Small intestine (tissue), 16 donors: ENCODE results near the gene S100A2. TPM values are rescaled to one million over a fixed set of nuclear protein-coding genes. Genes with fewer than 3 reads are reported as not detected.

ENCODE experiments used
- DNase-seq, 2 donors: peaks; one replicate each; pipeline versions ENCODE4 v3.0.0 to v3.0.0-alpha.2; 2013
- FAIRE-seq: peaks from 2 replicates; lab custom pipeline; 2012; peaks lifted over from hg19 to GRCh38; lab: Jason Lieb, UNC
- H3K27ac ChIP-seq, 3 donors: one replicate each; pipeline ENCODE4 v1.5.1; 2013; ENCODE audit warnings: low read length in 2 of 3, mild to moderate bottlenecking in 2 of 3, control low read depth in 1 of 3, inconsistent platforms in 1 of 3, low read depth in 1 of 3, moderate library complexity in 1 of 3
- H3K27me3 ChIP-seq, 3 donors: one replicate each; pipeline ENCODE4 v1.6.1; 2013; ENCODE audit warnings: low read length in 3 of 3, inconsistent platforms in 1 of 3; ENCODE audit not compliant: control insufficient read depth in 3 of 3, insufficient read depth in 3 of 3
- H3K36me3 ChIP-seq, 3 donors: one replicate each; pipeline ENCODE4 v1.6.1; 2013; ENCODE audit warnings: low read length in 3 of 3, inconsistent platforms in 1 of 3, low read depth in 1 of 3, mild to moderate bottlenecking in 1 of 3, moderate library complexity in 1 of 3; ENCODE audit not compliant: control insufficient read depth in 3 of 3, insufficient read depth in 2 of 3
- H3K4me1 ChIP-seq, 3 donors: one replicate each; pipeline ENCODE4 v1.6.1; 2013; ENCODE audit warnings: low read length in 2 of 3, inconsistent platforms in 1 of 3, low read depth in 1 of 3, mild to moderate bottlenecking in 1 of 3, moderate library complexity in 1 of 3; ENCODE audit not compliant: control insufficient read depth in 3 of 3, insufficient read depth in 2 of 3
- H3K4me3 ChIP-seq, 3 donors: one replicate each; pipeline ENCODE4 v1.5.1; 2013; ENCODE audit warnings: low read length in 3 of 3, control low read depth in 1 of 3, inconsistent platforms in 1 of 3, low read depth in 1 of 3, mild to moderate bottlenecking in 1 of 3, moderate library complexity in 1 of 3
- H3K9me3 ChIP-seq, 2 donors: one replicate each; pipeline ENCODE4 v1.6.1; 2013; ENCODE audit warnings: low read depth in 1 of 2, low read length in 1 of 2; ENCODE audit not compliant: control insufficient read depth in 2 of 2, insufficient read depth in 1 of 2
- WGBS, 3 donors: extraction: QIAGEN DNeasy Blood & Tissue Kit; methylation state at CpG; one replicate each; pipeline ENCODE4 v1.1.7; 2013; 5-methylcytosine and 5-hydroxymethylcytosine counted together
- long read RNA-seq, 10 donors: transcript quantifications; one replicate each; lab custom pipeline, GENCODE V29; 2026
- polyA plus RNA-seq, 4 donors: library from polyadenylated mRNA; stranded (reverse) in 3 of 4; unstranded in 1 of 4; fragments of 200-250 nt in 3 of 4; fragments of 120-200 nt in 1 of 4; gene quantifications; one replicate each; pipeline versions ENCODE4 v1.2.1 to v1.2.3, GENCODE V29; 2013
- donor health status: healthy with polysubstance abuse.
- donor health status: control.
- donor health status: control.
- donor health status: Bipolar disorder and iron deficiency.
- donor health status: healthy.

S100A2 gene
- polyA plus RNA-seq: 1 to 10 TPM in 3 of 4 donors, under 1 TPM in 1; 0.43 to 9.8 (median 4.5) TPM
- long read RNA-seq, donor 1: 0 reads
- long read RNA-seq, donor 2: 0 reads
- long read RNA-seq, donor 3: 0 reads
- long read RNA-seq, donor 4: 0 reads
- long read RNA-seq, donor 5: 0 reads
- long read RNA-seq, donor 6: 0 reads
- long read RNA-seq, donor 7: 0 reads
- long read RNA-seq, donor 8, partial matches to known transcripts: 0 of 2 reads
- long read RNA-seq, donor 8, other reads (novel, unspliced or antisense): 0 of 2 reads
- long read RNA-seq, donor 9: 0 reads
- long read RNA-seq, donor 10, partial matches to known transcripts: 0 of 1 reads
- long read RNA-seq, donor 10, other reads (novel, unspliced or antisense): 0 of 1 reads

- Histone ChIP-seq H3K36me3 (peaks cover 0 to 3% (median 0%) of the 10 kb centered on the region in 3 donors), H3K27ac (peak within 1 kb of the TSS; percentile 91 to 98 (median 96)), H3K4me3 (no peak within 1 kb of the TSS), H3K4me1 (peaks cover 6 to 42% (median 8%) of the 10 kb centered on the region in 3 donors), H3K27me3 (no peaks in the 10 kb centered on the region), H3K9me3 (no peaks in the 10 kb centered on the region)
- no peak for FAIRE-seq
- WGBS, 3 donors: 23 to 40% (median 34%) methylated on average over 8 of the region's 8 CpGs
- DNase-seq: peak; percentile 68 to 75
These were observed at the start of gene S100A2 for GRCh38 chr1:153565529-153566374. Gene S100A2 (minus strand): TSS chr1:153565844. CDS start chr1:153563877, 1,967 bp downstream.

GRCh38 chr1:153615406-153615805, 49.8 kb upstream of the S100A2 start:
- peaks cover 0 to 19% (median 0%) of the 10 kb centered on the region in 3 donors for H3K36me3 ChIP-seq
- FAIRE-seq (no peak), DNase-seq (no peak)
- WGBS, 3 donors: 33 to 78% (median 73%) methylated on average over 2 of the region's 2 CpGs
- peaks cover 4 to 57% (median 10%) of the 10 kb centered on the region in 3 donors for H3K4me1 ChIP-seq
- H3K27me3 ChIP-seq: no peaks in the 10 kb centered on the region
- H3K9me3 ChIP-seq: no peaks in the 10 kb centered on the region
- peak overlapping the region; percentile 50 to 90 (median 86) for H3K27ac ChIP-seq
- peak overlapping the region; percentile 40 to 57 (median 47) for H3K4me3 ChIP-seq

- WGBS, 3 donors: 79 to 90% (median 81%) methylated on average over 7 of the region's 7 CpGs
- peaks cover 4 to 62% (median 10%) of the 10 kb centered on the region in 3 donors for H3K4me1 ChIP-seq
- peak overlapping the region; percentile 17 to 86 (median 50) for H3K27ac ChIP-seq
- DNase-seq (no peak), FAIRE-seq (no peak)
- H3K36me3 ChIP-seq: peaks cover 0 to 16% (median 0%) of the 10 kb centered on the region in 3 donors
- H3K9me3 ChIP-seq: no peaks in the 10 kb centered on the region
- no peaks in the 10 kb centered on the region for H3K27me3 ChIP-seq
- H3K4me3 ChIP-seq: peak overlapping the region in 2 of 3 donors; percentile 47 to 57
These were observed 49.3 kb upstream of the S100A2 start for GRCh38 chr1:153614906-153615305.

- Histone ChIP-seq H3K4me1 (peaks cover 4 to 67% (median 10%) of the 10 kb centered on the region in 3 donors), H3K4me3 (peak overlapping the region in 2 of 3 donors; percentile 47 to 57), H3K9me3 (no peaks in the 10 kb centered on the region), H3K27me3 (no peaks in the 10 kb centered on the region), H3K36me3 (peaks cover 0 to 15% (median 0%) of the 10 kb centered on the region in 3 donors), H3K27ac (peak overlapping the region; percentile 17 to 86 (median 50))
- WGBS, 3 donors: 44 to 57% (median 47%) methylated on average over 2 of the region's 2 CpGs
- FAIRE-seq (no peak), DNase-seq (peak; percentile 35 to 48)
These were observed 48.7 kb upstream of the S100A2 start for GRCh38 chr1:153614189-153614900.

- Histone ChIP-seq H3K36me3 (peaks cover 0 to 10% (median 0%) of the 10 kb centered on the region in 3 donors), H3K4me3 (peak overlapping the region in 2 of 3 donors; percentile 48 to 80), H3K27me3 (no peaks in the 10 kb centered on the region), H3K4me1 (peaks cover 5 to 75% (median 10%) of the 10 kb centered on the region in 3 donors), H3K27ac (peak overlapping the region; percentile 92 to 96 (median 92)), H3K9me3 (no peaks in the 10 kb centered on the region)
- 38 to 65% (median 56%) methylated on average over 5 of the region's 5 CpGs for WGBS, 3 donors
- FAIRE-seq (no peak), DNase-seq (peak in 1 of 2 donors; percentile 20)
These were observed 47.8 kb upstream of the S100A2 start for GRCh38 chr1:153613406-153613805.

- H3K4me1 ChIP-seq: peaks cover 7 to 80% (median 10%) of the 10 kb centered on the region in 3 donors
These were observed 47.2 kb upstream of the S100A2 start, which contains the start of gene S100A16 for GRCh38 chr1:153612755-153613331. Gene S100A16 (minus strand): TSS chr1:153613137. CDS start chr1:153608151, 4,986 bp downstream.

GRCh38 chr1:153612111-153612754, 46.6 kb upstream of the S100A2 start:
- no peaks in the 10 kb centered on the region for H3K9me3 ChIP-seq
- 10 to 52% (median 29%) methylated on average over 11 of the region's 11 CpGs for WGBS, 3 donors
- DNase-seq (peak; percentile 35 to 62), FAIRE-seq (no peak)
- H3K4me1 ChIP-seq: peaks cover 7 to 75% (median 9%) of the 10 kb centered on the region in 3 donors
- H3K4me3 ChIP-seq: peak overlapping the region; percentile 45 to 80 (median 48)
- H3K27me3 ChIP-seq: no peaks in the 10 kb centered on the region
- H3K27ac ChIP-seq: peak overlapping the region; percentile 92 to 96 (median 92)
- peaks cover 0 to 22% (median 2%) of the 10 kb centered on the region in 3 donors for H3K36me3 ChIP-seq

More at GRCh38 chr1:153612755-153613331, 47.2 kb upstream of the S100A2 start, which contains the start of gene S100A16:
- DNase-seq (peak; percentile 92 to 97), FAIRE-seq (no peak)
- WGBS, 3 donors: 15 to 38% (median 32%) methylated on average over 9 of the region's 9 CpGs
- H3K27ac ChIP-seq: peak within 1 kb of the TSS; percentile 92 to 96 (median 92)
- H3K36me3 ChIP-seq: peaks cover 0 to 15% (median 0%) of the 10 kb centered on the region in 3 donors
- no peaks in the 10 kb centered on the region for H3K9me3 ChIP-seq
- no peaks in the 10 kb centered on the region for H3K27me3 ChIP-seq
- H3K4me3 ChIP-seq: peak within 1 kb of the TSS; percentile 45 to 80 (median 48)
